Endothelial cell of umbilical vein (primary cell): ENCODE measurements around the gene CENPP. TPM values are rescaled to one million over a fixed set of nuclear protein-coding genes. Genes with fewer than 3 reads are reported as not detected.

ENCODE experiments used
- BruUV-seq: library from RNA; stranded (reverse); fragments of 400-500 nt; replicated peaks from 2 replicates; lab custom pipeline; 2021; lab: Mats Ljungman, UMichigan
- CTCF ChIA-PET: fragments of 300-600, 350-600 bp; sonication (Branson Sonifier 250); formaldehyde crosslinking; loops from one replicate; lab custom pipeline; 2021; ENCODE audit warnings: antibody characterized with exemption, inconsistent platforms; lab: Charles Lee
- POLR2A ChIA-PET: fragments of 300-600, 350-600 bp; sonication (Branson Sonifier 250); formaldehyde crosslinking; loops from one replicate; lab custom pipeline; 2021; ENCODE audit warnings: antibody characterized with exemption, inconsistent platforms; lab: Charles Lee
- DNase-seq: peaks from one replicate; pipeline ENCODE4 v3.0.0-alpha.2; 2011; ENCODE audit warnings: low read depth, low spot score
- FAIRE-seq: peaks from 2 replicates; lab custom pipeline; 2011; peaks lifted over from hg19 to GRCh38; lab: Jason Lieb, UNC
- H2AFZ ChIP-seq: 2 replicates; pipeline ENCODE4 v1.6.0; 2012; ENCODE audit warnings: low read depth, low read length, control low read depth, inconsistent platforms
- H3K27ac ChIP-seq: 2 replicates; pipeline ENCODE4 v1.5.1; 2011; ENCODE audit warnings: low read depth, mild to moderate bottlenecking, control low read depth, low read length, moderate library complexity; ENCODE audit not compliant: insufficient read depth
- H3K27me3 ChIP-seq, 2 experiments: 2 replicates each; pipeline versions ENCODE4 v1.6.0 to v1.6.1; 2011; ENCODE audit warnings: low read length in 2 of 2, mixed read lengths in 1 of 2; ENCODE audit not compliant: control insufficient read depth in 2 of 2, insufficient read depth in 2 of 2
- H3K36me3 ChIP-seq, 2 experiments: 2 replicates in 1 of 2; 3 replicates in 1 of 2; pipeline ENCODE4 v1.5.1; 2011; ENCODE audit warnings: low read length in 2 of 2, mild to moderate bottlenecking in 1 of 2, moderate library complexity in 1 of 2; ENCODE audit not compliant: control insufficient read depth in 2 of 2, insufficient read depth in 2 of 2; ENCODE audit errors: extremely low read depth in 1 of 2
- H3K4me1 ChIP-seq: 3 replicates; pipeline ENCODE4 v1.5.1; 2011; ENCODE audit warnings: mild to moderate bottlenecking, low read length; ENCODE audit not compliant: control insufficient read depth, insufficient read depth; ENCODE audit errors: extremely low read depth
- H3K4me2 ChIP-seq: 2 replicates; pipeline ENCODE4 v1.6.1; 2011; ENCODE audit warnings: low read length, control low read depth, mixed read lengths; ENCODE audit not compliant: insufficient read depth
- H3K4me3 ChIP-seq, 3 experiments: fragments of 200-600 bp in 1 of 3; sonication (generic), shearing (Covaris generic) in 1 of 3; replicated peaks in 1 of 3; 2 replicates each; pipeline ENCODE4 v1.5.1; 2011 to 2016; ENCODE audit warnings: control low read depth in 3 of 3, low read length in 3 of 3, mild to moderate bottlenecking in 2 of 3, inconsistent platforms in 1 of 3, low read depth in 1 of 3, moderate library complexity in 1 of 3; ENCODE audit not compliant: insufficient read depth in 1 of 3
- H3K79me2 ChIP-seq: 2 replicates; pipeline ENCODE4 v1.6.0; 2012; ENCODE audit warnings: low read length, inconsistent platforms; ENCODE audit not compliant: control insufficient read depth, insufficient read depth
- H3K9ac ChIP-seq: replicated peaks from 2 replicates; pipeline ENCODE3; 2011; ENCODE audit warnings: low read length, control low read depth; ENCODE audit not compliant: insufficient read depth; ENCODE audit errors: extremely low read depth
- H3K9me1 ChIP-seq: replicated peaks from 3 replicates; pipeline ENCODE4 v1.6.0; 2011; ENCODE audit warnings: mild to moderate bottlenecking, low read length; ENCODE audit not compliant: control insufficient read depth, insufficient read depth; ENCODE audit errors: extremely low read depth
- H3K9me3 ChIP-seq: replicated peaks from 2 replicates; pipeline ENCODE4 v1.5.1; 2012; ENCODE audit warnings: low read length, inconsistent platforms; ENCODE audit not compliant: control insufficient read depth, insufficient read depth
- H4K20me1 ChIP-seq: replicated peaks from 2 replicates; pipeline ENCODE3; 2011; ENCODE audit warnings: mild to moderate bottlenecking, low read length; ENCODE audit not compliant: control insufficient read depth, insufficient read depth; ENCODE audit errors: extremely low read depth
- CTCF ChIP-seq, 2 donors: IDR thresholded peaks; 1 replicate in 1 of 2; 2 replicates in 1 of 2; pipeline ENCODE4 v1.5.1; 2011; ENCODE audit warnings: low read length in 2 of 2, mild to moderate bottlenecking in 2 of 2, moderate library complexity in 2 of 2, control low read depth in 1 of 2, inconsistent platforms in 1 of 2, low read depth in 1 of 2; ENCODE audit not compliant: insufficient read depth in 1 of 2; ENCODE audit errors: extremely low read depth in 1 of 2
- EZH2 ChIP-seq: IDR thresholded peaks from 2 replicates; pipeline ENCODE4 v1.6.1; 2012; ENCODE audit warnings: borderline replicate concordance, low read depth, mild to moderate bottlenecking, moderate library complexity, low read length, inconsistent platforms; ENCODE audit not compliant: severe bottlenecking
- FOS ChIP-seq: IDR thresholded peaks from 2 replicates; pipeline ENCODE4 v1.6.1; 2011; ENCODE audit warnings: mild to moderate bottlenecking, low read length, moderate library complexity, borderline replicate concordance; ENCODE audit not compliant: insufficient read depth
- GATA2 ChIP-seq: IDR thresholded peaks from 2 replicates; pipeline ENCODE4 v1.7.0; 2011; ENCODE audit warnings: low read depth, mild to moderate bottlenecking, moderate library complexity, mixed read lengths, low read length; ENCODE audit not compliant: insufficient read length, insufficient read depth
- JUN ChIP-seq: IDR thresholded peaks from 2 replicates; pipeline ENCODE4 v1.6.1; 2011; ENCODE audit warnings: borderline replicate concordance, low read depth; ENCODE audit not compliant: insufficient read length, insufficient read depth
- MAX ChIP-seq: IDR thresholded peaks from 2 replicates; pipeline ENCODE4 v1.6.1; 2011; ENCODE audit not compliant: insufficient read depth, insufficient read length
- MYC ChIP-seq: IDR thresholded peaks from one replicate; pipeline ENCODE4 v1.6.1; 2011; ENCODE audit warnings: mild to moderate bottlenecking, low read depth, low read length
- POLR2A ChIP-seq: IDR thresholded peaks from 2 replicates; pipeline ENCODE4 v1.6.1; 2012; ENCODE audit warnings: low read depth, mild to moderate bottlenecking, control low read depth, low read length
- POLR2AphosphoS5 ChIP-seq: IDR thresholded peaks from 2 replicates; pipeline ENCODE4 v1.6.1; 2012; ENCODE audit warnings: low read depth, mild to moderate bottlenecking, control low read depth, low read length, moderate library complexity; ENCODE audit not compliant: insufficient read depth
- dilution Hi-C: fragments of 300-500 bp; cut with MboI; formaldehyde crosslinking; loops from one replicate; pipeline ENCODE4 v1.15.0; 2019; ENCODE audit warnings: low sequenced_read_pairs; ENCODE audit not compliant: extremely low pct_ligation_motif_present
- intact Hi-C: fragments of 100-400 bp; cut with micrococcal nuclease; formaldehyde crosslinking; loops from one replicate; pipeline ENCODE4 v1.10.0; 2022
- polyA plus RNA-seq, 4 experiments: library from polyadenylated mRNA; depleted of rRNA in 3 of 4; stranded (reverse) in 3 of 4; unstranded in 1 of 4; fragments of >200 nt; gene quantifications; 2 replicates each; pipeline versions ENCODE4 v1.2.1 to v1.2.3, GENCODE V29; 2011 to 2012; ENCODE audit warnings: missing spikeins in 1 of 4
- total RNA-seq: library from RNA; stranded (reverse); gene quantifications from 2 replicates; pipeline ENCODE4 v1.2.3, GENCODE V29; 2021

The CENPP gene
- total and polyA plus RNA-seq, 2 donors (not counting 3 experiments of a cell fraction or from before 2014, with no cell fraction given): 1.2 to 12.0 TPM

- no peak overlapping the region for H3K9ac ChIP-seq
- no TSS peak for BruUV-seq
- H3K9me1 ChIP-seq: no peaks in the 10 kb centered on the region
- dilution Hi-C loops (no loop called here), intact Hi-C loops (no loop called here)
- H4K20me1 ChIP-seq: no peaks in the 10 kb centered on the region
- no peak overlapping the region for H3K4me3 ChIP-seq
- FAIRE-seq (no peak), DNase-seq (no peak)
- H3K4me2 ChIP-seq: no peak overlapping the region
- H3K9me3 ChIP-seq: no peaks in the 10 kb centered on the region
- peaks cover 61% of the 10 kb centered on the region for H3K79me2 ChIP-seq
- no peak overlapping the region for H3K27ac ChIP-seq
- TF ChIP-seq EZH2 (no peak), POLR2AphosphoS5 (no peak), MAX (no peak), MYC (no peak), CTCF (IDR thresholded peaks at IDR 0.05; ENCODE audit: extremely low read depth in 1 of 2, insufficient read depth in 1 of 2, low read depth in 1 of 2, low read length in 2 of 2) (no peak), GATA2 (no peak), FOS (no peak), POLR2A (no peak), JUN (no peak)
- no peaks in the 10 kb centered on the region for H3K27me3 ChIP-seq
- H2AFZ ChIP-seq: no peak overlapping the region
- H3K4me1 ChIP-seq: peaks cover 8% of the 10 kb centered on the region
- H3K36me3 ChIP-seq: peaks cover 11 to 19% of the 10 kb centered on the region in 2 experiments
- ChIA-PET POLR2A (no interaction called here), CTCF (no interaction called here)
Observed at GRCh38 chr9:92655896-92656536, 330.3 kb downstream of the CENPP start.
